GM19043 (cell line): ENCODE measurements around the gene CACNB2.

Experiments
- ATAC-seq: cut with Tn5 transposase; IDR thresholded peaks from one replicate; pipeline ENCODE4 v1.9.1; 2021; ENCODE audit warnings: low read depth; ENCODE audit not compliant: unreplicated experiment

Gene CACNB2

DNA sequence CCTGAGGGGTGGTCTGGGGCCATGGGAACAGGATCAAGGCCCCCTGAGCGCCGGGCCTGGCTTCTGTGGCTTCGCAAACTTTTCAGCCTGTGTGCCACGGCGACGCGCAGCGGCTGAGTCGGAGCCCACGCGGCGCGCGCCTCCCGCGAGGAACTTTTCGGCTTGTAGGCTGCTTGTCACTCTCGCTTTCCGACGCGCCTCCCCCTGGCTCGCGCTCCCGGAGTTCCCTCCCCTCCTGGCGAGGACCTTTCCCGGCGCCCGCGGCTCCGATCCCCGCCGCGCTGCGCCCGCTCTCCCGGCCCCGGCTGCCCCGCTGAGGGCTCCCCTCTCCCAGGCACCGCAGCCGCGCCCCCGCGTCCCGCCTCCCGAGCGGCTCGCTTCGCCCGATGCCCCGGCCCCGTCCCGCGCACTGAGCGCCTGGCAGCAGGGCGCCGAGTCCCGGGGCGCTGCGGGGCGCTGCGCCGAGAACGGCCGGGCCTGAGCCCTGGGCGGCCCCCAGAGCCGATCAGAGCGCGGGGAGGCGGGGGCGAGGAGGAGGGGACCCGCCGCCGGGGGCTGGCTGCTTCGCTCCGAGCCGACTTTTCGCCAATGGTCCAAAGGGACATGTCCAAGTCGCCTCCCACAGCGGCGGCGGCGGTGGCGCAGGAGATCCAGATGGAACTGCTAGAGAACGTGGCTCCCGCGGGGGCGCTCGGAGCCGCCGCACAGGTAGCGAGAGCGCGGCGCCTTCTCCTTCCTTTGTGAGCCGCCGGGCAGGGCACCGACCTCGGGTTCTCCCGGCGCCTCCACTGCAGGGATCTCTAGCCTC is at the start of gene CACNB2:
Gene CACNB2, plus strand, starts transcription at position 276 of the 808 bp plus-strand sequence.
- ATAC-seq: no peak

DNA sequence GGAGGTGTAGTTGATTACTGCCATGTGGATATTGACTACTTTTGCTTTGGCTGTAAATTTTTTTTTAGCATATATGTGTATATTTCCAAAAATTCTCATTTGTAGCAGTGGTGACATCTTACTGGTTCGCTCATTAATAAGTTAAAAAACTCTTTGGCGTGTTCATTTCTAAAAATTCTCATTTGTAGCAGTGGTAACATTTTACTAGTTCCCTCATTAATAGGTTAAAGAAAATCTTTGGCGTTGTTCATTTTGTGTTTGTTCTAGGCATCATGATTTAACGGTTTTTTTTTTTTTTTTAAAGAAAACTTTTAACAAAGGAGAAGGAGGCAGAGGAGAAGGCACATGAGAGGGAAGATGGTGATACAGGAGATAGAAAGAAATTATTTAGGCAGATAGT is 45.9 kb upstream of the CACNB2 start:
- no peak for ATAC-seq

DNA sequence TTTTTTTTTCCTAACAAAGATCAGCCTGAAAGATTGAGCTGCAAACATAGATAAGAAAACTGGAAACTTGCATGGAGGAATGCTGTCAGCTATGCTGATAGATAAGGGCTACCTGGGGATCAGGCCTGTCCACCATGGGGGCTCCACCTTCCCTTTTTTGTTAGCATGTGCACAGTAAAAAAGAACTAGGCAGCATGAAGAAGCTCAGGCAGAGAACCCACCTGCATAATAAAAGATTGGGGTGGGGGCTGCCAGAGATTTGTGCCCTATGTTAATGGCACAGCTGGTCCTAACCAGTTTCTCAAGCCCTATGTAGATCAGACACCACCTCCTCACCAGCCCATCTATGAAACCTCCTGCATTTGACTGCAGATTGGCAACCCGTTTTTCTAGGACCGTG is 45.4 kb upstream of the CACNB2 start:
- ATAC-seq: no peak

DNA sequence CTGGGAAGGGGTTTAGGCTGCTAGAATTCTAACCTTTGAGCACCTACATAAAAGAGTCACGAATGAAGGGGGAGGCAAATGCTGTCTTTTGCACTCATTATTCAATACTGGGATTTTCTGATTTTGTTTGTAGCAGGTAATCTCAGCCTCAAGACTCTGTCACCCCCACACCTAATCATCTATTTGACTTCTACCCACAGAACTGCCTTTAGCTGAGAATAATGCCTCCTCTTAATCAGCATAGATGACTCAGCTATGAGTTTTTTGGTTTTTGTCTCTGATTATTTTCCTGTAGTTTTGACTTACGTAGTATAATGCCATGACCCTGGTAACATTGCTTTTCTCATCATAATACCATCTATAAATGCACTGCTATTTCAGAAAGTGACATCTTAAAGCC is 42.7 kb upstream of the CACNB2 start:
- no peak for ATAC-seq

DNA sequence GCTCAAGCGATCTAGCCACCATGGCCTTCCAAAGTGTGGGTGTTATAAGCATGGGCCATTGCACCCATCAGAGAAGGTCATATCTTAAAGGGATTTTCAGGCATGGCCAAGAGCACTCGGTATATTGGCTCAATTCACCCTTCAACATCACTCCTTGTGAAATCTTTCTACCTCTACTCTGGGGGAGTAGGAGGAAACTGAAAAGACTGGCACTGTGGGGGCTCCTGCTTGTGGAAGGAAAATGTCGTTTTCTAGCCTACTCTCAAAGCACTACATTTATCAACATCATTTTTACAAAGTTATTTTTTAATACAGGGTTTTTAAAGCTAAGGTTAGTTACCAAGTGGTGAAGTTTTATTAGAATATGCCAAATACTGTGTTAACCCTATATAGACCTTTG is 42.0 kb upstream of the CACNB2 start:
- ATAC-seq: no peak

DNA sequence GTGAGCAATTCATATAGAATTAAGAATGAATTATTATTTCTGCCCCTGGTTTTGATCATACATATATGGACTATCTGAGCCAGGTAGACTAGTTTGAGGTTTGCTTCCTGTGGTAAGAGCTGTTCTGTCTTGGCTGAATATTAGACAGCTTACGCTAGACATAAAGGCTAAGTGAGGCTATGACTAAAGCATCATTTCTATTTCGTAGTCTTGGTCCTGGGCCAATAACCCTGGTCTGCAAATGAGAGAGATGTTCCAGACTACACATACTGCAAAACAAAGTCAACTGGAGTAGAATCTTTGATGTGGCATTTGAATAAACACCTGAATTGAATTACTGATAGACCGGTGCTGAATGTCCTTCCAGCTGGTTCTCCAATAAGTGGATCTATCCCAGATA is 40.8 kb upstream of the CACNB2 start:
- no peak for ATAC-seq

DNA sequence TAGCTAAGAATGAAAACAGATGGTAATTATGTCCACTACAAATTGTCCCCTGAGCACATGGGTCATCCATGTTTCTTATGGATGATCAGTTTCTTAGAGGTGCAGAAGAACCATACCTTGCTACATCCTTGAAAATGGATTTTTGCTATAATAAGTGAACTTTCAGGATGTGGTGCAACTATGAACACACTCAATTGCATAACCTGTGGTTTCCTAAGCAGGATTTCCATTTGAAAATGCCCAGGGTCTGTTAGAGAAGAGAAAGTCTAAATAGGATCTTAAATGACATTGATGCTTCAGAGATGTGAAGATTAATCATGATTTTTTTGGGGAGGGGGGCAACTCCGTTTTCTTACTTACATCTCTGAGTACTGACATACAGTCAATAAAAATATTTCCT is 39.6 kb upstream of the CACNB2 start:
- no peak for ATAC-seq

DNA sequence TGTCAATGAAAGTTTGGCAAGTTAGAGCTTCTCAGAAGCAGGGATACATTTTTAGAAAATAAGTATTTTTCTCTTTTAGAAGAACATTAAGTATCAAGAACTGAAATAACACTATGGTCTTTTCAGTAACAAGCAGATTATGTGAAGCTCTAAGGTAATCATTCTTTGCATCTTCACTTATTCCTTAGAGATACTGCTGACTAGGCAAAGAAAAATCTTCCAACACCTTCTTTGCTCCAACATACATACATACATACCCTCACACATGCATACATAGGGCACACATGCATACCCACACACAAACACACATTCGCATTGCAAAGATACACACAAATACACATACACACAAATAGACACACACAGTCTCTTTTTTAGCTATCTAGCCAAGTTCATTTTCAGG is 37.8 kb upstream of the CACNB2 start:
- ATAC-seq: no peak

DNA sequence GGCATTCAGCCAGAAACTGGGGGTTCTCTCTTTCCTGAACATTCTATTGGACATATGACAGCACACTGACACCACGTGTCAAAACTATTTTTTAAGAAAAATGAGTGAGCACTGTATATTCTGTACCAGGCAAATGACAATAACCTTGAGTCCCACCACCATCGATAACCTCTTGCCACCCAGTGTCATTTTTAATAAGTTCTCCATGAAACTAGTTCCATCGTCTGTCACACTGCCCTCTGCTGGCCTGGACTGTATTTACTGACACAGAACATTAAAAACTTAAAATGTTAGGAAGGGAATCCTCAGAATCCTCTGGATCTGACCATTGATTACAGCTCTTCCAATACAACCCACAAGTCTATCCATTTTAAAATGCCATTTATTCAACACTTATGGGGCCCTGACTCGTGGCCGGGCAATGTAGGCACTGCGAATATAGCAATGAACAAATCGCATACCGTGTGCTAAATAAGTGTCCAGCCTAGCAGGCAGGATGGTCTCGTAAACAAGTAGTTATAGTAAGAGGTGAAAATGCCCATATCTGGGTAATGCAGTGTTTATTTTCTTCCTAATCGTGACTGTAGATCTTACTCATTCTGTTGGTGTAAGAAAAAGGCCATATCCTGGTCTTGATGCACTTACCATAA is 35.9 kb upstream of the CACNB2 start:
- ATAC-seq: peak; percentile 68

DNA sequence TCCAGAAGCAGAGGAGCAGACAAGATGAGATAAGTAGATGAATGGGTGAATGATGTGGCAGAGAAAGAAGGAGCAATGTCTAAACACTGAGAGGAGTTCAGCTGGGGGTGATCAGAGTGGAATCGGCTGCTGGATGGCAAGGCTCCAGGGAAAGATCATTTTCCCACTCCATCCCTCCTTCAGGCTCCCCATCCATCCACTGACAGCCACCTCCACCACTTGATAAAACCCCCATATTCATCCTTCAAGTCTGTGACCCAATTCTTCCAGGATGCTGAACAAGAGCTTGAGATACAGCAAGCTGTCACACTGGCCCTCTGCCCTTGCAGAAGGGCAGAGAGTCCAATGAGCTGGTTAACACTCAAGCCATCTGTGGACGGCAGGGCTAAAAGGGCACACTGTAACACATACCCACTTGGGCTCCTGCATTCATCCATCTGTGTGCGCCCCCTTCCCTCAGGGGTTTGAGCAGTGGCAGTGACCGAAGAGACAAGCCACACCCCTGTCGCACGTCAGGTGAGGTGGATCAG is 30.8 kb upstream of the CACNB2 start:
- ATAC-seq: no peak

DNA sequence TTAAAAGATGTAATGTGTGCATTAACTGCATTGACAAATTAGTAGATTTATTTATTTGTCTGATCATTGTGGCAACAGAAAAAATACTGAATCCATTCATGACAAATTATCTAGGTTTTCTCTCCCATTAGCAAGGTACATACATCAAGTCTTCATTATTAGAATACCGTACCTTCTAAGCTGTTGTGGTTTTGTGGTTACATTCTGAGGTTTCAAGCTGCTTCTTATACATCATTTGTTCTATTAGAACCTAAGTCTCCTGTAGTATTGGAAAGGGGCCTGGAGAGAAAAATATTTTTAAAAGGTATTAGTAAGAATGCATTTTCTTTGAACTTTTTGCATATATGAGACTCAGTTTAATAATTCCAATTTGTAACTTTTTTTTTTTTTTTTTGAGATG is 26.3 kb upstream of the CACNB2 start:
- no peak for ATAC-seq

DNA sequence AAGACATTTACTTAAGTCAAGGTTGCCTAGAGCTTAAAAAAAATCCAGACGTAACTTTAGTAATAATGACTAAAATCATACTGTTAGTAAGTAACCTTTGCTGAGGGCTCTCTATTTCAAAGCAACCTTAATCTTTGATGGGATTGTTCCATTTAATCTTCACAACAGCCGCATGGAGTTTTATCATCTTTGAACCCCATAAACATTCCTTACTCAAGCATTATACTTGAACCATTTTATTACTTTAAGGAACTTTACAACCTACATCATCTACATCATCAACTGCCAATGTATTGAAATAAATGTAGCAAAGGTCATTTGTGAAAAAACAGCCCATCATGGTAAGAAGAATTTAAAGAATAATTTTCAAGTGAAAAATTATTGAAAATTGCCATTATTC is 22.9 kb upstream of the CACNB2 start:
- ATAC-seq: no peak

DNA sequence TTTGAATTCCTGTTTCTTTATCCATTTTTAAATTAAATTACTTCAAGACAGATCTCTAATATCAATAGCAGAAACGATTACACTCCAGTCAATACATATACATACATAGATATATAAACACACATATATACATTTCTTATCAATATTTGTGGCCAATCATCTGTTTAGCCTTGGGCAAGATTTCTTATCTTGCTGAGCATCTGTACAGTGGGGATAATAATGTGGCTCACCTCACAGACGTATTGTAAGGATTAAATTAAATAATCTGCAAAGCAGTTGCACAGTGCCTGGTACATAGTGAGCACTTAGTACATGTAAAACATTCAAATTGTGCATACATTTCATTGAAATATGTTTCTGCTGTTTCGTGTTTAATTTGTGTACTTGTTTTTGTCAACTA is 17.5 kb upstream of the CACNB2 start:
- ATAC-seq: no peak

DNA sequence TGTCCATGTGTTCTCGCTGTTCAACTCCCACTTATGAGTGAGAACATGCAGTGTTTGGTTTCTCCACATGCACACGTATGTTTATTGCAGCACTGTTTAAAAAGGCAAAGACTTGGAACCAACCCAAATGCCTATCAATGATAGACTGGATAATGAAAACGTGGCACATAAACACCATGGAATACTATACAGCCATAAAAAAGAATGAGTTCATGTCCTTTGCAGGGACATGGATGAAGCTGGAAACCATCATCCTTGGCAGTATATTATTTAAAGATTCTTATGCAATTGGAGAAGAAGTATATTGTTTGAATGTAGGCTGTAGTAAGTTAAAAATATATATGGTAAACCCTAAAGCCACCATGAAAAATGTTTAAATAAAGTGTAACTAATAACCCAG is 7.2 kb upstream of the CACNB2 start:
- no peak for ATAC-seq

DNA sequence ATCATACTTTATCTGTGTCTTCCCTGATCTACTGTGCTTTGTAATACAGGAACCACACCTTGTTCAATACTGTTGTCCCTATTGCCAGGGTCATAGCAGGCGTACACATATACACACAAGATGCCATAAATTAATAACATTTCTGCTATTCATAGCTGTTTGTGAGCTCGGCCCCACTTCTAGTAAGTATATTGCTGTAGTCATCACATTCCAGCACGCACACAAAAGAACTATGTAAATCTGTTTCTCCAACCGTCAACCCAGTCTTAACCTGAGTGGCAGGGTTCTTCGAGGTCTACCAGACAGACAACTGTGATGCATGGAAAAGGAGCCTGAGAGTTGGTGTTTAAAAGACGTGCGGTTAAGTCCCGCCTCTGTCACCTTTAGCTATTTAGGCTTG is 5.7 kb upstream of the CACNB2 start:
- ATAC-seq: no peak

DNA sequence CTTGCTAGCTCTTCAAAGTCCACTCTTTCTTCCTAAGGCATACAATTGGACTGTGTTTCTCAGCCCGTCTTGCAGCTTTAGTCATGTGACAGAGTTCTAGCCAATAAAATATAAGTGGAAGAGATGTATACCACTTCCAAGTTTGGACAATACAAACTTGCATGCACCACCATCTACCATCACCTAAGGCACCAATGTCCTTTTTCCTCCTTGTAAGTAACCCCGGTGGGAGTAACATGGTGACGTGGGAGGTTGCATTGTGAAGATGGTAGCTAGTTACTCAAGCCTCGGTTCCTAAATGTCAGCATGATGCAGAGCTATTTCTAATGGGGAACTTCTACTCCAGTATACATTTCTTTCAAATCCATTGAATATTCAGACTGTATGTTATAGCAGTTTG is 5.3 kb upstream of the CACNB2 start:
- ATAC-seq: no peak

DNA sequence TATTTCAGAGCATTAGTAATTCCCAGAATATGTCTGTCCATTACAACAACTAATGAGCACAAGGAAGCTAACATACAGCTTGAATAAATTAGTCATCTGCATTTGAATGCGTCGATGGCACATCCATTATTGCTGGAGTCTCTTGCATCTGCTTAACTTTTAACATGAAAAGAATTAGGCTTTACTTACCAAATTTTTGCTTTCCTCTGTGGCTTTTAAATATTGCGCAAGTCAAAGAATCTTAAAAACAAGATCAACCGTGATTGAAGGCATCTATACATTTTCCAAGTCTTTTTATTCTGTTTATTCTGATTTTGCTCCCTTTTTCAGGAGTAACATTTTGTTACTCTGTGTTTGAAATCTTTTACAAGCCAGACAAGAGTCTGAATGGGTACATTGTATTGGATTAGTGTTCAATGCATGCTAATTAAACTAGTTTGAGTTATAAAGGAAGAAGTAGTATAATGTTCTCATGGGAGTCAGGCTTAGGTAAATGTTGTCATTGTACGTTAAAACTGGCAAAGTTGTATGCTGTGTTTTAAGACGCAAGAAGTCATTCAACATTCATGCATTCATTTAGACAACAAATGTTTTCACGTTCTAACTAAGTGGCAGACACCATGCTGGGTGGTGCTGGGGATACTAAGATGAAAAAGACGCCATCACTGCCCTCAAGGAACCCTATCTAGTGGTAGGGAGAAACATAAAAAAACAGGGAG is 4.0 kb upstream of the CACNB2 start:
- ATAC-seq: no peak

DNA sequence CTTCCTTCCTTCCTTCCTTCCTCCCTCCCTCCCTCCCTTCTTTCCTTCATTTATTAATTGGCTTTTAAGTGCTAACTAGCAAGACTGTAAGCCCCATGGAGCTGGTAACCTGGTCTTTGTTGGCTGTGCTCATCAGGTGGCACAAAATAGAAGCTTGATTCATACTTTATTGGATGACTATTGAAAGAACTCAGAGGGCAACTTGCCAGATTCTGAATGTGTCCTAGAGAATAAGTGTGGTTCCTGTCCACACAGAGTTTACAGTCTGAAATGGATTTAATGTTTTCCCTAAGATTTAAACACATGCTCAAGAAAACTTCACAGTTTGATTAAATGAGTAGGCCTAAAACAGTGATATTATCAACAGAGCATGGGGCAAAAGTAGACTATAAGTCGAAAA is 3.1 kb upstream of the CACNB2 start:
- no peak for ATAC-seq

DNA sequence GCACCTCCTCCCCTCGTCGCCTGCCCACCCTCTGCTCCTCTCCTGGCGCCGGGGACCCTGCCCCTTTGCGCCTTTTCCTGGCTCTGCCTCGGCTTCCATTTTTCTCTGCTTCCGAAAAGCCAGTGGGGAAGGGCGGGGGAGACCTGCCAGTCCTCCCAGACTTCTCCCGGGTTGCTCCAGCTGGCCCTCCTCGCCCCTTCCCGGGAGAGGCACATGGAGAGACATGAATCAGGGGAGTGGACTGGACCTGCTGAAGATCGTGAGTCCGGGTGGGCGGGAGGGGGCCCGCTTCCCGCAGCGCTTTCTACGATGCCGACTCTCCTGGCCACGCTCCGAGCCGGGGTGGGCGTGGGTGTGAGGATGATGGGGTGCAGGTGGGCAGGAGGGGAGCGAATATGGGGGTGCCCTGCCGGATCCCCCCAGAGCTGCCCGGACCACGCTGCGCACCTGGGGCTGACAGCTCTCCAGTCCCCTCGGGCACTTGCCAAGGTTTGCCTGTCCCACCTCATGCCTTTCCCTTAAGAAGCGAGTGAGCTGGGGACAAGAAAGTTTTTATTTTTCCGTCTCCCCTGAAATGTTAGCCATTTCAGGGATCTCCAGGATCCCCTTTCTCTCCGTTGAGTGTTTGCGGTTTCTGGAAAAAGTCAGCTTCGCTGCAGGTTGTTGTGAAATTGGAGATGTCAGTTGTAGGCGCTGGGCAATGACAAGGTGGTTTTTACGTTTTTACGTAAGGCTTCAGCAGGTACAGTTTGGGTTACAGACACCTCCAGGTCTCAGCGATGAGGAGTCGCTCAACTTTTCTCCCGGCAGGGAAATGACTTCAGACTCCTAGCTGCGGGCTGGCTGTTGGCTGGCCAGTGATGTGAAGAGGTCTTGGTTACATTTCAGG is 977 bp downstream of the CACNB2 start:
- ATAC-seq: no peak

DNA sequence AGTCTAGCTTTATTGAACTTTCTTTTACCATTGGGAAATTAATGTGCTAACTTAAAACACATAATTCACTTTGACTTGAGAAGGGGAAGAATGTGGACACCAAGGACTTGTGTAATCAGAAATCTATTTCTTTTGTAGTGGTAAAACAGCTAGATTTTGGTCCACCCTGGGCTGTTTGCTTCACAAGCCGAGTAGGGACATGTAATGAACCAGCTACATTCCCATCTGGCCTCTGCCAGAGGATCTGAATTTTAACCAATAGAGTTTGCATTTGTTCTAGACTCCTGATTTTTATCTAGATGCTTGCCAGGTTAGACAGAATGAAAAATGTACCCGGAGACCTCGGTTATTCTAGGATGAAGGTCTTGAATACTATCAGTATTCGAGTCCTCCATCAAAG is 1.9 kb downstream of the CACNB2 start:
- ATAC-seq: no peak

DNA sequence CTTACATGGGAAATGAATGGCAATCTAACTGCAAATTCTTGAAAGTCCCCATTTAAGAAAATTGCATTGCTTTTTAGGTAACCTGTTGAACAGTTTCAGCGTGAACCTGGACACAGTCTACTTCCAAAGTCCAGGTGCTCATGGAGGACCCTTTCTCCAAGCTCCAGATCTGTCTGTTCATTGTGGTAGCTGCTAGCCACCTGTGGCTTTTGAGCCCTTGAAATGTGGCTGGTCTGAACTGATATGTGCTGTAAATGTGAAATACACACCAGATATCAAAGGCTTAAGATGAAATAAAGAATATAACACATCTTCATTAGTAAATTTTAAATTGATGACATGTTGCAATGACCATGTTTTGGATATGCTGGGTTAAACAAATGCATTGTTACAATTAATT is 4.2 kb downstream of the CACNB2 start:
- ATAC-seq: no peak
